PC-9 (cell line): ENCODE measurements around the gene HPCA.

Source experiments
- EZH2 ChIP-seq: fragments of 200-600 bp; sonication (generic); IDR thresholded peaks from 2 replicates; pipeline ENCODE4 v1.8.0; 2017; ENCODE audit warnings: antibody characterized with exemption, low read depth
- TF ChIP-seq, protein P1 (sequence below): fragments of 200-600 bp; sonication (generic); conservative IDR thresholded peaks from 2 replicates; pipeline ENCODE4 v1.6.1; 2017; ENCODE audit warnings: mixed run types, antibody characterized with exemption, mild to moderate bottlenecking, moderate library complexity

DNA sequence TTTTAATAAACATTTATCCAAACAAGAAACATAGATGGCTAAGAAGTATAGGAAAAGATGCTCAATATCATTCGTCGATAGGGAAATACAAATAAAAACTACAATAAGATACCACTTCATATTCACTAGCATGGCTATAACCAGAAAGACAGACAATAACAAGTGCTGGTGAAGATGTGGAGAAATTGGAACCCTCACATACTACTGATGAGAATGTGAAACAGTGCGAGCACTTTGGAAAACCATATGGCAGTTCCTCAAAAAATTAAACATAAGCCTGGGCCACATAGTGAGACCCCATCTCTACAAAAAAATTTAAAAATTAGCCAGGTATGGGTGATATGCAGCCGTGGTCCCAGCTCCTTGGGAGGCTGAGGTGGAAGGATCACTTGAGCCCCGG lies 24.0 kb downstream of the HPCA start:
- TF ChIP-seq, protein P1, sequence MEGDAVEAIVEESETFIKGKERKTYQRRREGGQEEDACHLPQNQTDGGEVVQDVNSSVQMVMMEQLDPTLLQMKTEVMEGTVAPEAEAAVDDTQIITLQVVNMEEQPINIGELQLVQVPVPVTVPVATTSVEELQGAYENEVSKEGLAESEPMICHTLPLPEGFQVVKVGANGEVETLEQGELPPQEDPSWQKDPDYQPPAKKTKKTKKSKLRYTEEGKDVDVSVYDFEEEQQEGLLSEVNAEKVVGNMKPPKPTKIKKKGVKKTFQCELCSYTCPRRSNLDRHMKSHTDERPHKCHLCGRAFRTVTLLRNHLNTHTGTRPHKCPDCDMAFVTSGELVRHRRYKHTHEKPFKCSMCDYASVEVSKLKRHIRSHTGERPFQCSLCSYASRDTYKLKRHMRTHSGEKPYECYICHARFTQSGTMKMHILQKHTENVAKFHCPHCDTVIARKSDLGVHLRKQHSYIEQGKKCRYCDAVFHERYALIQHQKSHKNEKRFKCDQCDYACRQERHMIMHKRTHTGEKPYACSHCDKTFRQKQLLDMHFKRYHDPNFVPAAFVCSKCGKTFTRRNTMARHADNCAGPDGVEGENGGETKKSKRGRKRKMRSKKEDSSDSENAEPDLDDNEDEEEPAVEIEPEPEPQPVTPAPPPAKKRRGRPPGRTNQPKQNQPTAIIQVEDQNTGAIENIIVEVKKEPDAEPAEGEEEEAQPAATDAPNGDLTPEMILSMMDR = no peak
- no peak for TF ChIP-seq EZH2
